Right atrium auricular region (tissue), 2 donors: ENCODE data around the gene TSPAN32. TPM values are rescaled to one million over a fixed set of nuclear protein-coding genes. Genes with fewer than 3 reads are reported as not detected.

ENCODE experiments used
- DNase-seq: peaks from one replicate; pipeline ENCODE4 v3.0.0-alpha.2; 2019; ENCODE audit warnings: low spot score
- H3K27ac ChIP-seq, 2 donors: fragments of 200-600 bp; sonication (generic); 1 replicate in 1 of 2; 2 replicates in 1 of 2; pipeline ENCODE4 v1.5.1; 2016 to 2019
- H3K27me3 ChIP-seq, 2 donors: fragments of 200-600 bp; sonication (generic); one replicate each; pipeline versions ENCODE4 v1.5.1 to v1.6.0; 2017 to 2019
- H3K36me3 ChIP-seq: fragments of 200-600 bp; sonication (generic); one replicate; pipeline ENCODE4 v1.5.1; 2016
- H3K4me1 ChIP-seq, 2 donors: fragments of 200-600 bp; sonication (generic); one replicate each; pipeline versions ENCODE4 v1.5.1 to v1.6.0; 2017 to 2019
- H3K4me3 ChIP-seq, 2 donors: fragments of 200-600 bp; sonication (generic); 1 replicate in 1 of 2; 2 replicates in 1 of 2; pipeline ENCODE4 v1.5.1; 2017 to 2019; ENCODE audit warnings: mild to moderate bottlenecking in 1 of 2, moderate library complexity in 1 of 2
- H3K9me3 ChIP-seq, 2 donors: fragments of 200-600 bp; sonication (generic); one replicate each; pipeline ENCODE4 v1.5.1; 2019
- CTCF ChIP-seq, 2 donors: fragments of 200-600 bp; sonication (generic); IDR thresholded peaks; one replicate each; pipeline ENCODE4 v1.5.1; 2019; ENCODE audit warnings: antibody characterized with exemption in 2 of 2
- total RNA-seq, 2 donors: library from RNA; depleted of rRNA; stranded (reverse); fragments of >200 nt; gene quantifications; one replicate each; pipeline ENCODE4 v1.1.0, GENCODE V29; 2016

The TSPAN32 gene
- total RNA-seq, 2 donors from 2014 or later: 2.6 to 15.2 TPM

- Histone ChIP-seq H3K4me1 (peaks cover 0 to 14% of the 10 kb centered on the region in 2 donors), H3K27me3 (no peaks in the 10 kb centered on the region), H3K27ac (no peak overlapping the region), H3K36me3 (no peaks in the 10 kb centered on the region), H3K4me3 (no peak overlapping the region), H3K9me3 (no peaks in the 10 kb centered on the region)
- no peak for DNase-seq
- TF ChIP-seq CTCF (IDR thresholded peaks at IDR 0.05): no peak
Measured at GRCh38 chr11:2294926-2295290, 6.9 kb upstream of the TSPAN32 start.

- no peak for TF ChIP-seq CTCF (IDR thresholded peaks at IDR 0.05)
- Histone ChIP-seq H3K4me3 (no peak overlapping the region), H3K27ac (no peak overlapping the region), H3K4me1 (peaks cover 0 to 17% of the 10 kb centered on the region in 2 donors), H3K27me3 (no peaks in the 10 kb centered on the region), H3K36me3 (no peaks in the 10 kb centered on the region), H3K9me3 (no peaks in the 10 kb centered on the region)
- DNase-seq: peak; percentile 54
Measured at GRCh38 chr11:2295971-2296912, 5.6 kb upstream of the TSPAN32 start.

- TF ChIP-seq CTCF (IDR thresholded peaks at IDR 0.05): no peak
- no peaks in the 10 kb centered on the region for H3K36me3 ChIP-seq
- no peaks in the 10 kb centered on the region for H3K27me3 ChIP-seq
- no peak overlapping the region for H3K27ac ChIP-seq
- DNase-seq: peak; percentile 32
- peaks cover 0 to 17% of the 10 kb centered on the region in 2 donors for H3K4me1 ChIP-seq
- H3K9me3 ChIP-seq: no peaks in the 10 kb centered on the region
- H3K4me3 ChIP-seq: no peak overlapping the region
Measured at GRCh38 chr11:2296913-2297622, 4.7 kb upstream of the TSPAN32 start.

- H3K36me3 ChIP-seq: no peaks in the 10 kb centered on the region
- no peaks in the 10 kb centered on the region for H3K27me3 ChIP-seq
- H3K27ac ChIP-seq: no peak overlapping the region
- no peak for DNase-seq
- no peak overlapping the region for H3K4me3 ChIP-seq
- H3K9me3 ChIP-seq: no peaks in the 10 kb centered on the region
- TF ChIP-seq CTCF (IDR thresholded peaks at IDR 0.05): no peak
- peaks cover 0 to 22% of the 10 kb centered on the region in 2 donors for H3K4me1 ChIP-seq
Measured at GRCh38 chr11:2297623-2298030, 4.2 kb upstream of the TSPAN32 start.

GRCh38 chr11:2298131-2298794, 3.5 kb upstream of the TSPAN32 start:
- Histone ChIP-seq H3K27ac (no peak overlapping the region), H3K4me3 (no peak overlapping the region), H3K27me3 (no peaks in the 10 kb centered on the region), H3K36me3 (no peaks in the 10 kb centered on the region), H3K4me1 (peaks cover 0 to 27% of the 10 kb centered on the region in 2 donors), H3K9me3 (no peaks in the 10 kb centered on the region)
- DNase-seq: peak; percentile 52
- no peak for TF ChIP-seq CTCF (IDR thresholded peaks at IDR 0.05)
